ENCODE measurements around the gene ZBTB3. TPM values are rescaled to one million over a fixed set of nuclear protein-coding genes. Genes with fewer than 3 reads are reported as not detected.

The ZBTB3 gene
- total and polyA plus RNA-seq, 9 of the 15 experiments (the other 6 are each of a cell fraction or from before 2014, with no cell fraction given) = 1.9 to 10.0 (median 4.9) TPM

DNA sequence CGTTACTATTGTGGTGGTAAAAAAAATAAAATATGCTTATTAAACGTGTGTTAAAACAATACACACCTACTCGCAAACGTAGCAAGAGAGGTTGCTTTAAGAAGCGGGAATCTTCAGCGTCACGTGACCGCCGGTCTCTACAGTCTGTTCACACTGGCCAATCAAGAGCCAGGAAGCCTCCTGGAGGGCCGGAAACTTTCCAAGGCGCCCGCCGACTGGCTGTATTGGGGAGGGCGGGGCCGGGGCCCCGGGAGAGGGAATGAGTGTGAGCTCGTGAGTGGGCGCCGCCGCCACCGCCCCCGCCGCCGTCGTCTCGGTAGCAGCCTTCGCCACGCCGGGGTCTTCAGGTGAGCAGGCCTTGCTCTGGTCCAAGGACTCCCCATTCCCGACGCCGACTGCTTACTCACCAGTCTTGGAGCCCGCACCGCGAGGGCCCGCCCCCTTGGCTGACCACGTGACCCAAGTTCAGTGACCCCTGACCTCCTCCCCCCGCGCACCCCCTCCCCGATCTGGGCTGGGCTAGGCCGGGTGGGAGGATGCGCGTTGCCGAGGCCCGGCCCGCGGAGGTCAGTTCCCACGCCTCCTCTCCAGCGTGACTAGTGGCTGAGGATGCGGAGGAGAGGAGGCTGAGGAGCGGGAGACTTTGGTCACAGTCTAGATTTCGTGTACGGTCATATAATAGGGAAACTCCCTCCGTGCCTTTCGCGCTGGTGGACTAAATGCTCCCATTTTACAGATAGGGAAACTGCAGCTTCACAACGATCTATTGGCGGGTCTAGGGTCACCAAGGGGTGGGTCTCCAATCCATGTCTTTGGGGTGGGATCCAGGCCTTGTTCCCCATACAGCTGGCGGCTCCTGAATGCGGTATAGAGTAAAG, 17.4 kb upstream of the ZBTB3 start, which contains the start of gene TAF6L (continued):
- TF ChIP-seq MTA3 (IDR thresholded peaks at IDR 0.05; ENCODE audit: borderline replicate concordance) (0 out of 2 replicates have a peak, but pooled peaks have one; percentile 34), ERF (CRISPR knock-in tag; IDR thresholded peaks at IDR 0.05) (no peak), TSC22D4 (tag; IDR thresholded peaks at IDR 0.05) (no peak), ZFP1 (CRISPR knock-in tag; IDR thresholded peaks at IDR 0.05) (no peak), MAFK (IDR thresholded peaks at IDR 0.05; ENCODE audit: low read length) (peak; percentile 4; the same call in 1 of the 2 replicates), TEAD1 (CRISPR knock-in tag; IDR thresholded peaks at IDR 0.05) (peak in 1 of 2 experiments; percentile 63; a peak in 1 of 4 replicates), BACH1 (tag; IDR thresholded peaks at IDR 0.05) (no peak), ARID1B (IDR thresholded peaks at IDR 0.05) (peak; percentile 52), ZNF280A (IDR thresholded peaks at IDR 0.05; ENCODE audit: low read depth, partially characterized antibody) (no peak), SPI1 (IDR thresholded peaks at IDR 0.05; ENCODE audit: borderline replicate concordance, low read depth, low read length) (no peak), ZBTB26 (CRISPR knock-in tag; IDR thresholded peaks at IDR 0.05) (no peak), XRCC4 (IDR thresholded peaks at IDR 0.05; ENCODE audit: extremely low read depth, insufficient read depth, insufficient read length) (no peak), ZNF518B (CRISPR knock-in tag; IDR thresholded peaks at IDR 0.05) (no peak), BCOR (IDR thresholded peaks at IDR 0.05) (peak; percentile 97), HDAC3 (IDR thresholded peaks at IDR 0.05; ENCODE audit: borderline replicate concordance, partially characterized antibody) (no peak), SP1 (CRISPR knock-in tag; IDR thresholded peaks at IDR 0.05) (peak; percentile 83), FOXJ2 (tag; IDR thresholded peaks at IDR 0.05) (no peak), RBM22 (IDR thresholded peaks at IDR 0.05; ENCODE audit: low read depth, low read length, poor library complexity, severe bottlenecking) (no peak)
- TF ChIP-seq, protein P1, sequence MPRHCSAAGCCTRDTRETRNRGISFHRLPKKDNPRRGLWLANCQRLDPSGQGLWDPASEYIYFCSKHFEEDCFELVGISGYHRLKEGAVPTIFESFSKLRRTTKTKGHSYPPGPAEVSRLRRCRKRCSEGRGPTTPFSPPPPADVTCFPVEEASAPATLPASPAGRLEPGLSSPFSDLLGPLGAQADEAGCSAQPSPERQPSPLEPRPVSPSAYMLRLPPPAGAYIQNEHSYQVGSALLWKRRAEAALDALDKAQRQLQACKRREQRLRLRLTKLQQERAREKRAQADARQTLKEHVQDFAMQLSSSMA (CRISPR knock-in tag; IDR thresholded peaks at IDR 0.05) = no peak
- TF ChIP-seq, protein P2, sequence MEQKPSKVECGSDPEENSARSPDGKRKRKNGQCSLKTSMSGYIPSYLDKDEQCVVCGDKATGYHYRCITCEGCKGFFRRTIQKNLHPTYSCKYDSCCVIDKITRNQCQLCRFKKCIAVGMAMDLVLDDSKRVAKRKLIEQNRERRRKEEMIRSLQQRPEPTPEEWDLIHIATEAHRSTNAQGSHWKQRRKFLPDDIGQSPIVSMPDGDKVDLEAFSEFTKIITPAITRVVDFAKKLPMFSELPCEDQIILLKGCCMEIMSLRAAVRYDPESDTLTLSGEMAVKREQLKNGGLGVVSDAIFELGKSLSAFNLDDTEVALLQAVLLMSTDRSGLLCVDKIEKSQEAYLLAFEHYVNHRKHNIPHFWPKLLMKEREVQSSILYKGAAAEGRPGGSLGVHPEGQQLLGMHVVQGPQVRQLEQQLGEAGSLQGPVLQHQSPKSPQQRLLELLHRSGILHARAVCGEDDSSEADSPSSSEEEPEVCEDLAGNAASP (IDR thresholded peaks at IDR 0.05) = no peak

All from K562 (cell line).